HCT116 (cell line): ENCODE measurements around the gene ZIC4. TPM values are rescaled to one million over a fixed set of nuclear protein-coding genes. Genes with fewer than 3 reads are reported as not detected.

ENCODE experiments used
- ATAC-seq: fragments of 200-7000 bp; cut with Tn5 transposase; 2 replicates; pipeline ENCODE4 v1.9.1; 2020; ENCODE audit warnings: mild to moderate bottlenecking, moderate library complexity
- BruUV-seq: library from RNA; stranded (reverse); fragments of 400-500 nt; replicated peaks from 2 replicates; lab custom pipeline; 2021; lab: Mats Ljungman, UMichigan
- CTCF ChIA-PET: fragments of 300-600 bp; sonication (Branson Sonifier 250); formaldehyde crosslinking; loops from one replicate; lab custom pipeline; 2021; ENCODE audit warnings: antibody characterized with exemption; lab: Charles Lee
- POLR2A ChIA-PET: fragments of 300-600, 350-600 bp; sonication (Branson Sonifier 250); formaldehyde crosslinking; loops from one replicate; lab custom pipeline; 2021; ENCODE audit warnings: antibody characterized with exemption; lab: Charles Lee
- RAD21 ChIA-PET, 2 experiments: fragments of 300-600 bp; sonication (Branson Sonifier 250); formaldehyde crosslinking; loops; one replicate each; lab custom pipeline; 2023; ENCODE audit warnings: low total read pairs in 2 of 2; ENCODE audit not compliant: uncharacterized antibody in 2 of 2, unreplicated experiment in 2 of 2, low non-redundant PET in 1 of 2; lab: Charles Lee
- DNase-seq: peaks from one replicate; pipeline ENCODE4 v3.0.0-alpha.2; 2010; ENCODE audit warnings: low read depth, low spot score
- H2AFZ ChIP-seq: fragments of 200-600 bp; shearing (Covaris generic), sonication (generic); 2 replicates; pipeline ENCODE4 v1.6.1; 2017; ENCODE audit warnings: low read depth, mixed run types, mixed read lengths, antibody characterized with exemption, low read length; ENCODE audit not compliant: poor library complexity, severe bottlenecking
- H3K27ac ChIP-seq: 2 replicates; pipeline ENCODE4 v1.5.1; 2012; ENCODE audit warnings: low read depth, low read length
- H3K27me3 ChIP-seq: fragments of 200-600 bp; sonication (generic); 2 replicates; pipeline ENCODE4 v1.6.1; 2016; ENCODE audit warnings: mixed run types, low read length, mixed read lengths; ENCODE audit not compliant: insufficient read depth
- H3K36me3 ChIP-seq, 2 experiments: fragments of 200-500 bp in 1 of 2; fragments of 200-600 bp in 1 of 2; sonication (Bioruptor generic) in 1 of 2; sonication (generic) in 1 of 2; 2 replicates each; pipeline versions ENCODE4 v1.5.1 to v1.6.1; 2014 to 2016; ENCODE audit warnings: low read length in 2 of 2, inconsistent platforms in 1 of 2, mixed read lengths in 1 of 2, mixed run types in 1 of 2; ENCODE audit not compliant: insufficient read depth in 2 of 2, control insufficient read depth in 1 of 2
- H3K4me1 ChIP-seq, 2 experiments: fragments of 200-600 bp in 1 of 2; sonication (generic) in 1 of 2; 2 replicates each; pipeline versions ENCODE4 v1.5.1 to v1.6.1; 2012 to 2017; ENCODE audit warnings: low read length in 2 of 2, inconsistent platforms in 1 of 2, mild to moderate bottlenecking in 1 of 2, mixed read lengths in 1 of 2, mixed run types in 1 of 2, moderate library complexity in 1 of 2; ENCODE audit not compliant: insufficient read depth in 2 of 2, control insufficient read depth in 1 of 2
- H3K4me2 ChIP-seq: fragments of 200-600 bp; sonication (generic); 2 replicates; pipeline ENCODE4 v1.6.1; 2017; ENCODE audit warnings: mixed run types, low read length, mixed read lengths
- H3K4me3 ChIP-seq, 2 experiments: fragments of 200-600 bp in 1 of 2; sonication (generic) in 1 of 2; replicated peaks in 1 of 2; 2 replicates each; pipeline ENCODE4 v1.5.1; 2011 to 2016; ENCODE audit warnings: low read length in 2 of 2, control low read depth in 1 of 2, low read depth in 1 of 2, mild to moderate bottlenecking in 1 of 2, mixed read lengths in 1 of 2, mixed run types in 1 of 2
- H3K79me2 ChIP-seq: fragments of 200-600 bp; sonication (generic); 2 replicates; pipeline ENCODE4 v1.6.1; 2017; ENCODE audit warnings: mild to moderate bottlenecking, mixed run types, low read length, moderate library complexity, mixed read lengths; ENCODE audit not compliant: insufficient read depth
- H3K9ac ChIP-seq: fragments of 200-600 bp; sonication (generic); 2 replicates; pipeline ENCODE4 v1.6.1; 2016; ENCODE audit warnings: low read length, mixed read lengths
- H3K9me2 ChIP-seq: fragments of 200-600 bp; sonication (generic), shearing (Covaris generic); 2 replicates; pipeline ENCODE4 v1.6.1; 2017; ENCODE audit warnings: mixed run types, mild to moderate bottlenecking, moderate library complexity; ENCODE audit not compliant: insufficient read depth
- H3K9me3 ChIP-seq, 2 experiments: fragments of 200-500 bp in 1 of 2; fragments of 200-600 bp in 1 of 2; sonication (Bioruptor generic) in 1 of 2; sonication (generic) in 1 of 2; 2 replicates each; pipeline ENCODE4 v1.6.1; 2014 to 2017; ENCODE audit warnings: low read length in 2 of 2, mixed read lengths in 2 of 2, inconsistent platforms in 1 of 2, low read depth in 1 of 2, mild to moderate bottlenecking in 1 of 2, mixed run types in 1 of 2, moderate library complexity in 1 of 2; ENCODE audit not compliant: control insufficient read depth in 1 of 2, insufficient read depth in 1 of 2
- H4K20me1 ChIP-seq: fragments of 200-600 bp; sonication (generic), shearing (Covaris generic); 2 replicates; pipeline ENCODE4 v1.6.1; 2017; ENCODE audit warnings: mixed run types, mild to moderate bottlenecking, moderate library complexity; ENCODE audit not compliant: insufficient read depth
- CEBPB ChIP-seq: IDR thresholded peaks from 2 replicates; pipeline ENCODE4 v1.6.1; 2012; ENCODE audit warnings: low read depth
- CTCF ChIP-seq, 3 experiments: fragments of 200-600 bp in 1 of 3; sonication (generic) in 1 of 3; IDR thresholded peaks in 2 of 3; conservative IDR thresholded peaks in 1 of 3; 2 replicates each; pipeline ENCODE4 v1.5.1; 2012 to 2017; ENCODE audit warnings: low read depth in 2 of 3, low read length in 2 of 3, antibody characterized with exemption in 1 of 3, borderline replicate concordance in 1 of 3, control low read depth in 1 of 3, mild to moderate bottlenecking in 1 of 3, mixed read lengths in 1 of 3, mixed run types in 1 of 3, moderate library complexity in 1 of 3; ENCODE audit not compliant: insufficient read depth in 1 of 3
- EGR1 ChIP-seq: IDR thresholded peaks from 2 replicates; pipeline ENCODE4 v1.6.1; 2012; ENCODE audit warnings: low read depth
- EZH2 ChIP-seq: fragments of 200-600 bp; sonication (generic); IDR thresholded peaks from 2 replicates; pipeline ENCODE4 v1.6.1; 2017; ENCODE audit warnings: antibody characterized with exemption, mixed run types
- EZH2phosphoT487 ChIP-seq: fragments of 200-600 bp; IDR thresholded peaks from 2 replicates; pipeline ENCODE4 v1.6.1; 2018; ENCODE audit warnings: antibody characterized with exemption, borderline replicate concordance
- JUND ChIP-seq: IDR thresholded peaks from 2 replicates; pipeline ENCODE4 v1.6.1; 2012
- POLR2AphosphoS5 ChIP-seq: IDR thresholded peaks from 2 replicates; pipeline ENCODE4 v1.6.1; 2011; ENCODE audit warnings: mild to moderate bottlenecking, low read depth, low read length, moderate library complexity
- RAD21 ChIP-seq: IDR thresholded peaks from 2 replicates; pipeline ENCODE4 v1.6.1; 2012; ENCODE audit warnings: low read depth, mild to moderate bottlenecking
- SRF ChIP-seq: IDR thresholded peaks from 2 replicates; pipeline ENCODE4 v1.6.1; 2012; ENCODE audit warnings: low read depth
- TCF7L2 ChIP-seq: IDR thresholded peaks from 2 replicates; pipeline ENCODE4 v1.7.0; 2011; ENCODE audit warnings: borderline replicate concordance, inconsistent platforms; ENCODE audit not compliant: insufficient read depth, insufficient read length; ENCODE audit errors: extremely low read depth
- ZFX ChIP-seq: fragments of 450-650 bp; IDR thresholded peaks from 2 replicates; pipeline ENCODE4 v1.6.1; 2017
- intact Hi-C: fragments of 100-400 bp; cut with micrococcal nuclease; formaldehyde crosslinking; loops from 2 replicates; pipeline ENCODE4 v1.10.0; 2022
- total RNA-seq: library from RNA; stranded (reverse); gene quantifications from one replicate; pipeline ENCODE4 v1.2.1, GENCODE V29; 2021; ENCODE audit not compliant: unreplicated experiment
- TF ChIP-seq, protein P1 (sequence below): IDR thresholded peaks from 2 replicates; pipeline ENCODE4 v1.6.1; 2012; ENCODE audit warnings: low read depth
- TF ChIP-seq, protein P2 (sequence below): IDR thresholded peaks from 2 replicates; pipeline ENCODE4 v1.6.1; 2012
- TF ChIP-seq, protein P3 (sequence below): IDR thresholded peaks from 2 replicates; pipeline ENCODE4 v1.6.1; 2012
- TF ChIP-seq, protein P4 (sequence below): IDR thresholded peaks from 2 replicates; pipeline ENCODE4 v1.6.1; 2011; ENCODE audit warnings: mild to moderate bottlenecking, low read length, moderate library complexity; ENCODE audit not compliant: insufficient replicate concordance; ENCODE audit errors: extremely low read depth

The ZIC4 gene
- total RNA-seq, 1 experiment from 2014 or later = not detected

DNA sequence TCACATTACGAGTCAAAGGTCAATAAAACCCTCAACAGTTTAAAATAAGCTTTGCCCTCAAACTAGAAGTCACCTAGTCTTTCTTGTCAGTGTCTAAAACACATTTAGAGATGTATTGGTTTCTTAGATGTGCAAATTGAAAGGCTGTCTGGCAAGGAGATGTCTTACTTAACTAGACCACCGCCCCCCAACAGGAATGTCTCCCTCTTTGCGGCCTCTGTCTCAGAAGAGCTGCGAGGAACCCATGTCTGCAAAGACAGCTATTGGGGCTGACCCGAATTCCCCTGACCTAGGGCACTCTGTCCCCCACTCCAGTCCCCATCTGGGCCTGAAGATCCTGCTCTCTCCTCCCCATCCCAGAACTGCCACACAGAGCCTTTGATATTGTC lies 46.3 kb downstream of the ZIC4 start:
- ATAC-seq = no peak
- BruUV-seq = no TSS peak
- H2AFZ ChIP-seq = no peak overlapping the region
- TF ChIP-seq, protein P1, sequence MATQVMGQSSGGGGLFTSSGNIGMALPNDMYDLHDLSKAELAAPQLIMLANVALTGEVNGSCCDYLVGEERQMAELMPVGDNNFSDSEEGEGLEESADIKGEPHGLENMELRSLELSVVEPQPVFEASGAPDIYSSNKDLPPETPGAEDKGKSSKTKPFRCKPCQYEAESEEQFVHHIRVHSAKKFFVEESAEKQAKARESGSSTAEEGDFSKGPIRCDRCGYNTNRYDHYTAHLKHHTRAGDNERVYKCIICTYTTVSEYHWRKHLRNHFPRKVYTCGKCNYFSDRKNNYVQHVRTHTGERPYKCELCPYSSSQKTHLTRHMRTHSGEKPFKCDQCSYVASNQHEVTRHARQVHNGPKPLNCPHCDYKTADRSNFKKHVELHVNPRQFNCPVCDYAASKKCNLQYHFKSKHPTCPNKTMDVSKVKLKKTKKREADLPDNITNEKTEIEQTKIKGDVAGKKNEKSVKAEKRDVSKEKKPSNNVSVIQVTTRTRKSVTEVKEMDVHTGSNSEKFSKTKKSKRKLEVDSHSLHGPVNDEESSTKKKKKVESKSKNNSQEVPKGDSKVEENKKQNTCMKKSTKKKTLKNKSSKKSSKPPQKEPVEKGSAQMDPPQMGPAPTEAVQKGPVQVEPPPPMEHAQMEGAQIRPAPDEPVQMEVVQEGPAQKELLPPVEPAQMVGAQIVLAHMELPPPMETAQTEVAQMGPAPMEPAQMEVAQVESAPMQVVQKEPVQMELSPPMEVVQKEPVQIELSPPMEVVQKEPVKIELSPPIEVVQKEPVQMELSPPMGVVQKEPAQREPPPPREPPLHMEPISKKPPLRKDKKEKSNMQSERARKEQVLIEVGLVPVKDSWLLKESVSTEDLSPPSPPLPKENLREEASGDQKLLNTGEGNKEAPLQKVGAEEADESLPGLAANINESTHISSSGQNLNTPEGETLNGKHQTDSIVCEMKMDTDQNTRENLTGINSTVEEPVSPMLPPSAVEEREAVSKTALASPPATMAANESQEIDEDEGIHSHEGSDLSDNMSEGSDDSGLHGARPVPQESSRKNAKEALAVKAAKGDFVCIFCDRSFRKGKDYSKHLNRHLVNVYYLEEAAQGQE = no peak
- TF ChIP-seq EZH2 = no peak
- no peak for TF ChIP-seq CTCF (IDR thresholded peaks at IDR 0.05 in 2 of 3, conservative IDR thresholded peaks at IDR 0.05 in 1 of 3; ENCODE audit: borderline replicate concordance in 1 of 3, insufficient read depth in 1 of 3, low read depth in 2 of 3, low read length in 2 of 3)
- no peak for TF ChIP-seq RAD21
- TF ChIP-seq TCF7L2 = no peak
- TF ChIP-seq POLR2AphosphoS5 = no peak
- TF ChIP-seq CEBPB = no peak
- TF ChIP-seq JUND = no peak
- TF ChIP-seq ZFX = no peak
- TF ChIP-seq, protein P2, sequence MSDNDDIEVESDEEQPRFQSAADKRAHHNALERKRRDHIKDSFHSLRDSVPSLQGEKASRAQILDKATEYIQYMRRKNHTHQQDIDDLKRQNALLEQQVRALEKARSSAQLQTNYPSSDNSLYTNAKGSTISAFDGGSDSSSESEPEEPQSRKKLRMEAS = no peak
- no peak for TF ChIP-seq EZH2phosphoT487
- TF ChIP-seq, protein P3, sequence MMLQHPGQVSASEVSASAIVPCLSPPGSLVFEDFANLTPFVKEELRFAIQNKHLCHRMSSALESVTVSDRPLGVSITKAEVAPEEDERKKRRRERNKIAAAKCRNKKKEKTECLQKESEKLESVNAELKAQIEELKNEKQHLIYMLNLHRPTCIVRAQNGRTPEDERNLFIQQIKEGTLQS = no peak
- TF ChIP-seq, protein P4, sequence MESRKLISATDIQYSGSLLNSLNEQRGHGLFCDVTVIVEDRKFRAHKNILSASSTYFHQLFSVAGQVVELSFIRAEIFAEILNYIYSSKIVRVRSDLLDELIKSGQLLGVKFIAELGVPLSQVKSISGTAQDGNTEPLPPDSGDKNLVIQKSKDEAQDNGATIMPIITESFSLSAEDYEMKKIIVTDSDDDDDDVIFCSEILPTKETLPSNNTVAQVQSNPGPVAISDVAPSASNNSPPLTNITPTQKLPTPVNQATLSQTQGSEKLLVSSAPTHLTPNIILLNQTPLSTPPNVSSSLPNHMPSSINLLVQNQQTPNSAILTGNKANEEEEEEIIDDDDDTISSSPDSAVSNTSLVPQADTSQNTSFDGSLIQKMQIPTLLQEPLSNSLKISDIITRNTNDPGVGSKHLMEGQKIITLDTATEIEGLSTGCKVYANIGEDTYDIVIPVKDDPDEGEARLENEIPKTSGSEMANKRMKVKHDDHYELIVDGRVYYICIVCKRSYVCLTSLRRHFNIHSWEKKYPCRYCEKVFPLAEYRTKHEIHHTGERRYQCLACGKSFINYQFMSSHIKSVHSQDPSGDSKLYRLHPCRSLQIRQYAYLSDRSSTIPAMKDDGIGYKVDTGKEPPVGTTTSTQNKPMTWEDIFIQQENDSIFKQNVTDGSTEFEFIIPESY = no peak
- no peak for TF ChIP-seq SRF
- no peak for TF ChIP-seq EGR1
- TF ChIP-seq, all 23 proteins: peak for 0
- H3K27ac ChIP-seq = no peak overlapping the region
- H3K4me1 ChIP-seq = no peaks in the 10 kb centered on the region
- no peak overlapping the region for H3K4me3 ChIP-seq
- ChIA-PET RAD21 (no interaction called here), POLR2A (no interaction called here), CTCF (interaction anchor here (0.5 kb wide), 1 partner anchor 58 kb away, joined by 3 read pairs; no protein-coding TSS in a partner anchor)
- no peak for DNase-seq
- intact Hi-C loops = loop anchor here (5.0 kb wide), 1 partner anchor 717 kb away; no protein-coding TSS in a partner anchor
- H3K36me3 ChIP-seq = no peaks in the 10 kb centered on the region
- no peaks in the 10 kb centered on the region for H3K9me2 ChIP-seq
- no peaks in the 10 kb centered on the region for H3K27me3 ChIP-seq
- no peaks in the 10 kb centered on the region for H4K20me1 ChIP-seq
- no peak overlapping the region for H3K9ac ChIP-seq
- H3K79me2 ChIP-seq = no peaks in the 10 kb centered on the region
- no peaks in the 10 kb centered on the region for H3K9me3 ChIP-seq
- no peak overlapping the region for H3K4me2 ChIP-seq
